ENCODE measurements around the gene TMC8.
"Not testable (repeated sequence)": the region's sequence is repeated elsewhere in the genome, so short reads cannot be mapped to it uniquely, and the experiment has no call there.

Gene TMC8

GRCh38 chr17:78130437-78131101, at the start of gene TMC8:
Gene TMC8, plus strand, starts transcription at chr17:78130771. Its CDS starts 818 bp downstream, at chr17:78131589.
- DNase-seq (ENCODE audit: low read depth), result no peak

GRCh38 chr17:78081551-78081950, 49.0 kb upstream of the TMC8 start:
- no peak overlapping the region for H3K4me3 ChIP-seq (ENCODE audit: control insufficient read depth, low read depth, low read length)
- no peak for TF ChIP-seq CTCF (conservative IDR thresholded peaks at IDR 0.05; ENCODE audit: control insufficient read depth, insufficient read depth, low read depth, low read length)
- no peak for DNase-seq (ENCODE audit: low read depth)

More at GRCh38 chr17:78130437-78131101, at the start of gene TMC8:
- TF ChIP-seq CTCF (conservative IDR thresholded peaks at IDR 0.05; ENCODE audit: control insufficient read depth, insufficient read depth, low read depth, low read length), result no peak
- no peak within 1 kb of the TSS for H3K4me3 ChIP-seq (ENCODE audit: control insufficient read depth, low read depth, low read length)

- H3K4me3 ChIP-seq (ENCODE audit: control insufficient read depth, low read depth, low read length); DNase-seq (ENCODE audit: low read depth): not testable (repeated sequence)
These were observed 48.2 kb upstream of the TMC8 start for GRCh38 chr17:78082355-78082872.

- H3K4me3 ChIP-seq (ENCODE audit: control insufficient read depth, low read depth, low read length), result no peak overlapping the region
- DNase-seq (ENCODE audit: low read depth), result no peak
- TF ChIP-seq CTCF (conservative IDR thresholded peaks at IDR 0.05; ENCODE audit: control insufficient read depth, insufficient read depth, low read depth, low read length), result no peak
These were observed 47.6 kb upstream of the TMC8 start for GRCh38 chr17:78082988-78083387.

- DNase-seq (ENCODE audit: low read depth), result no peak
- TF ChIP-seq CTCF (conservative IDR thresholded peaks at IDR 0.05; ENCODE audit: control insufficient read depth, insufficient read depth, low read depth, low read length), result no peak
- no peak overlapping the region for H3K4me3 ChIP-seq (ENCODE audit: control insufficient read depth, low read depth, low read length)
These were observed 43.8 kb upstream of the TMC8 start for GRCh38 chr17:78086740-78087139.

- no peak overlapping the region for H3K4me3 ChIP-seq (ENCODE audit: control insufficient read depth, low read depth, low read length)
- no peak for DNase-seq (ENCODE audit: low read depth)
- no peak for TF ChIP-seq CTCF (conservative IDR thresholded peaks at IDR 0.05; ENCODE audit: control insufficient read depth, insufficient read depth, low read depth, low read length)
These were observed 42.0 kb upstream of the TMC8 start for GRCh38 chr17:78088529-78088928.

- no peak for TF ChIP-seq CTCF (conservative IDR thresholded peaks at IDR 0.05; ENCODE audit: control insufficient read depth, insufficient read depth, low read depth, low read length)
- DNase-seq (ENCODE audit: low read depth), result no peak
- no peak overlapping the region for H3K4me3 ChIP-seq (ENCODE audit: control insufficient read depth, low read depth, low read length)
These were observed 40.8 kb upstream of the TMC8 start for GRCh38 chr17:78089576-78090281.
